ENCODE data around the gene TTC3.
"Not testable (repeated sequence)": the region's sequence is repeated elsewhere in the genome, so short reads cannot be mapped to it uniquely, and the experiment has no call there.

The TTC3 gene

GRCh38 chr21:37199057-37199924 lies 126.2 kb downstream of the TTC3 start:
- DNase-seq (ENCODE audit: low read depth), result peak; percentile 72

- DNase-seq (ENCODE audit: low read depth), result no peak
Measured at GRCh38 chr21:37200641-37201480, 127.8 kb downstream of the TTC3 start.

- DNase-seq (ENCODE audit: low read depth), result no peak
Measured at GRCh38 chr21:37202221-37203110, 129.4 kb downstream of the TTC3 start.

DNA sequence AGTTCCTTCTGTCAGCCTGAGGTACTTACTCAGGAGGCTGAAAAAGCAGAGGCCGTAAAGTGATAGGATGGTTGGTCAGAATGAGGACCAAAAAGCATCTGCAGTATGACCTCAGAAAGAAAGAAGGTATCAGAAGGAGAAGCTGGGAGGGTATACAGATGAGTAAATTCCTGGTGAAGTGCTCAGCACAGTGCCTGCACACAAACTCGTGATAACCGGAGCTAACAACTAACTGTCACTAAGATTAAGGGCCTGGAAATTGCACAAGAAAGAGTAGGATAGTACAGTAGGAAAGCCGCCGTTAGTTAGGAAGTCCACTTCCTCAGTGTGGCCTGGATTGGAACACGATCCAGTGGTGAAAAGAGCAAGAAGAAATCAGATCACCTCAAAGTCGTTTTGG lies 131.5 kb downstream of the TTC3 start:
- DNase-seq (ENCODE audit: low read depth), result no peak

- DNase-seq (ENCODE audit: low read depth), result no peak
Measured at GRCh38 chr21:37206496-37206895, 133.4 kb downstream of the TTC3 start.

DNA sequence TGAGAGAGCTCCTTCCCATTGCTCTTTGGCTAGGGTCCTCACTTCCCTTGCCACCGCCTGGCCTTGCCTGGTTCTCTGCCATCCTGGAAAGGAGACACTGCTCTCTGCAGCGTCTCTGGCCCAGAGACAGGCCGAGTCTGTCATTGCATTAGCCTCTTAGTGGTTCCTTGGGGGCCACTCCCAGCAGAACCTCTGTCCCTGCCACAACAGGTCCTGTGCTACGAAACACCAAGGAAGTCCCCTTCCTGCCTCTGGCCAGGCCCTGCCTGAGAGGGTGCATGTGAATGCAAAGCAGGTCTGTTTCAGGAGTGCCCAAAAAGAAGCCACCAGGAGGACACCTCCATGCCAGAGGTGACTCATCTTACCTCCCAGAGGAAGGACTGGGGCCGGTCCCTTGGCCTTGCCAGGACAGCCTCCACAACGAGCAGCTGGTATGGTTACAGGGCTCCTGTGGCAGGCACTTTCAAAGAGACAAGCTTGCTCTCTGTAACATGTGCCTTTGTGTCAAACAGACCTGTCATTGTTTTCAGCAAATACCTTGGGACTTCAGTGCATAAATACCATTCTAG lies 134.5 kb downstream of the TTC3 start:
- no peak for DNase-seq (ENCODE audit: low read depth)

DNA sequence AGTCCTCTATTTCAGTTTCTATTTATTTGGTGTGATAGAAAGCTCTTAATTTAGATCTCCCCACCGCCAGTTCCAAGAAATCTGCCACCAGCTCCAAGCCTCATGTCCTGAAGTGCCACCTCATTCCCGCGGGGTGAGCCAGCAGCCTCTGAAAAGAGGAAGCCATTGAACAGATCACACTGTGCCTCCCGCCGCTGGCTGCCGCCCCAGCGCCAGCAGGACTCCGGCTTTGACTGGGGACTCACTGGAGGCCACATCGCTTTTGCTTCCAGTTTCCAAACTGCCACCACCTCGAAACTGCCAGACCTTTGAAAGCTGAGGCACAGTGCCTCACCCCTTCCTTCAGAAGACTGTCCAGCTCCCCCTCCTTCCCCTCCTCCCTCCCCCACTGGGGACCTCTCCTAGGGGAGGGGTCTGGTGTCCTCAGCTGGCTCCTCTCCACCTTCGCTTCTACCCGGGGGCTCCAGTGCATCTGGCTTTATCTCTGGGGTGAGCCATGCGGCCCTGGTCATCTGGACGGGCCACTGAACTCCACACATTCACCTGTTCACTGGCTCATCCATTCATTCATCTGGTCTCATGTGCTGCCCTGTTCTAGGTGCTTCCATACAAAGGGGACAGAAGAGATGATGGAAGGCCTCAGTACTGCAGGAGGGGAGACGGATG lies 135.1 kb downstream of the TTC3 start:
- DNase-seq (ENCODE audit: low read depth), result no peak

GRCh38 chr21:37208741-37209225 lies 135.7 kb downstream of the TTC3 start:
- no peak for DNase-seq (ENCODE audit: low read depth)

DNA sequence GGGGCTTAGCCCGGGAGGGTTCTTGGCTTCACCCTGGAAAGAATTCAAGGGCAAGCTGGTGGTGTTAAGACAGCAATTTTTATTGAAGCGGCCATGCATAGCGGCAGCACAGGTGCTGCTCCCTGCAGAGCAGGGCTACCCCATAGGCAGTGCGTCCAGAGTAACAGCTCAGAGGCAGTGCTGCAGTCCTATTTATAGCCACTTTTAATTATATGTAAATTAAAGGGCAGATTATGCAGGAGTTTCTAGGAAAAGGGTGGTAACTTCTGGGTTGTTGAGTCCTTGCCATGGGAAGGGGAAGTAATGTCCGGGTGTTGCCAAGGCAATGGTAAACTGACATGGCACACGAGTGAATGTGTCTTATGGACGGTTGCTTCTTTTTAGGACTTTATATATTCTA lies 137.1 kb downstream of the TTC3 start:
- DNase-seq (ENCODE audit: low read depth), result no peak

GRCh38 chr21:37210799-37211198 lies 137.7 kb downstream of the TTC3 start:
- no peak for DNase-seq (ENCODE audit: low read depth)

DNA sequence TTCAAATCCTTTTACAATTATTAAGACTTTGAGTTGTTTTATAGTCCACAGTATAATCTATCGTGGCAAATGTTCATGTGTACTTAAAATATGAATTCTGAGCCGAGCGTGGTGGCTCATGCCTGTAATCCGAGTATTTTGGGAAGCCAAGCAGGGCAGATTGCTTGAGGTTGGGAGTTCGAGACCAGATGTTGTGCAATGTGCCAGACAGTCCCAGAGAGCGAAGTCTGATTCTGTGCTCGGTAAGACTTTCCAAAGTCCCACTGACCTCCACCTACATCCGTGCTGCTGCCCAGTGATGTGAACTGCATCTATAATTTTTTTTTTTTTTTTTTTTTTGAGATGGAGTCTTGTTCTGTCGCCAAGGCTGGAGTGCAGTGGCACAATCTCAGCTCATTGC lies 141.9 kb downstream of the TTC3 start:
- DNase-seq (ENCODE audit: low read depth), result no peak

GRCh38 chr21:37219761-37220432 lies 146.8 kb downstream of the TTC3 start:
- no peak for DNase-seq (ENCODE audit: low read depth)

- DNase-seq (ENCODE audit: low read depth), result peak; percentile 32
Measured at GRCh38 chr21:37220433-37220980, 147.5 kb downstream of the TTC3 start.

GRCh38 chr21:37220981-37221664 lies 148.1 kb downstream of the TTC3 start:
- DNase-seq (ENCODE audit: low read depth), result peak; percentile 92

- not testable (repeated sequence) for DNase-seq (ENCODE audit: low read depth)
Measured at GRCh38 chr21:37222248-37222647, 149.2 kb downstream of the TTC3 start.

GRCh38 chr21:37223804-37224345 lies 150.8 kb downstream of the TTC3 start:
- DNase-seq (ENCODE audit: low read depth), result no peak

DNA sequence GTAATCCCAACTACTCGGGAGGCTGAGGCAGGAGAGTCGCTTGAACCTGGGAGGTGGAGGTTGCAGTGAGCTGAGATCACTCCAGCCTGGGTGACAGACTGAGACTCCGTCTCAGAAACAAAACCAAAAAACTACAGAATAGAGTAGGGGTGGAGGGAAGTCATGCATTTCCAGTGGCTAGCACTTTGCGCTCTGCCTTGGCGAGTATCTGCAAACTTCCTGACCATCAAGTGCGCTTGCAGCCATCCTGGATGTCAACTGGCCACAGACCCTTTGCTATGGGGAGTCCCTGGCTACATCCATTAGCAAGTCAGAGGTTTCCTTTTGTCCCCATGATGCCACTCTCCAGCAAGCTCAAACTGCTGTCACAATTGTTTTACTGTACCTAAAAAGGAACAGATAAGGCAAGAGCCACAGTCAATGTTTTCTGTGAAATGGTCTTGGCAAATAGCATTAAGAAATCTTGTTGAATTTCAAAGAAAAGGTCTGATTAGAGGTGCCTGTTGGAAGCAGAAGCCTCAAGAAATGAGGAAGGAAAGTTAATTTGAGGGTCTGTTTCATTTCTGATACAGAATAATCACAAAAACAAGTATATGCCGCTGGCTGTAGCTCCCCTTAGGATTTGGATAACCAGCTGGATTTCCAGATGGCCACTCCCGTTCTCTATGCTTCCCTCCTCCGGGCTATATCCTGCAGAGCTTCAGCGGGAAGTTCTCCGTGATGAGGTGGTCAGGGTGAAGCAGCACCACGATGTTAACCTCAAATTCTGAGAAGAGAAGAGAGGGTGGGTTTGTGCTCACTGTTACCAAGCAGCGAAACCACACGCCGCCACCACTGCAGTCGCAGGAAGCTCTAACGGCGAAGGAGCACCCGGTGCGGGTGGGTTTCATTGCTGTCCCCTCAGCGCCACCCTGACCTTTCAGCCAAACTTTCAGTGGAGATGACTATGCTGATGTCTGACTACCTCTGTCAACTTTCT lies 152.1 kb downstream of the TTC3 start:
- no peak for DNase-seq (ENCODE audit: low read depth)
